Measurements from ENCODE around the gene MYH10.

The MYH10 gene

GRCh38 chr17:8463099-8463498 lies 167.4 kb downstream of the MYH10 start:
- no peak for DNase-seq (ENCODE audit: low spot score)
- no peak for TF ChIP-seq CTCF (IDR thresholded peaks at IDR 0.05; ENCODE audit: extremely low read depth, insufficient read depth, missing control alignments)
- in situ Hi-C loops (cut with MboI; ENCODE audit: low pct_unique_long_range_greater_than_20kb, low sequenced_read_pairs, unreplicated experiment) = no loop called here

GRCh38 chr17:8462564-8462963 lies 168.0 kb downstream of the MYH10 start:
- in situ Hi-C loops (cut with MboI; ENCODE audit: low pct_unique_long_range_greater_than_20kb, low sequenced_read_pairs, unreplicated experiment) = no loop called here
- no peak for DNase-seq (ENCODE audit: low spot score)
- no peak for TF ChIP-seq CTCF (IDR thresholded peaks at IDR 0.05; ENCODE audit: extremely low read depth, insufficient read depth, missing control alignments)

- in situ Hi-C loops (cut with MboI; ENCODE audit: low pct_unique_long_range_greater_than_20kb, low sequenced_read_pairs, unreplicated experiment) = no loop called here
- DNase-seq (ENCODE audit: low spot score) = no peak
- TF ChIP-seq CTCF (IDR thresholded peaks at IDR 0.05; ENCODE audit: extremely low read depth, insufficient read depth, missing control alignments) = no peak
These were observed 170.7 kb downstream of the MYH10 start for GRCh38 chr17:8459831-8460230.

GRCh38 chr17:8459107-8459506 lies 171.4 kb downstream of the MYH10 start:
- in situ Hi-C loops (cut with MboI; ENCODE audit: low pct_unique_long_range_greater_than_20kb, low sequenced_read_pairs, unreplicated experiment) = no loop called here
- no peak for DNase-seq (ENCODE audit: low spot score)
- TF ChIP-seq CTCF (IDR thresholded peaks at IDR 0.05; ENCODE audit: extremely low read depth, insufficient read depth, missing control alignments) = no peak

- no peak for DNase-seq (ENCODE audit: low spot score)
- in situ Hi-C loops (cut with MboI; ENCODE audit: low pct_unique_long_range_greater_than_20kb, low sequenced_read_pairs, unreplicated experiment) = no loop called here
- no peak for TF ChIP-seq CTCF (IDR thresholded peaks at IDR 0.05; ENCODE audit: extremely low read depth, insufficient read depth, missing control alignments)
These were observed 172.4 kb downstream of the MYH10 start for GRCh38 chr17:8458128-8458527.

GRCh38 chr17:8455665-8456209 lies 174.8 kb downstream of the MYH10 start:
- no peak for DNase-seq (ENCODE audit: low spot score)
- no peak for TF ChIP-seq CTCF (IDR thresholded peaks at IDR 0.05; ENCODE audit: extremely low read depth, insufficient read depth, missing control alignments)
- in situ Hi-C loops (cut with MboI; ENCODE audit: low pct_unique_long_range_greater_than_20kb, low sequenced_read_pairs, unreplicated experiment) = no loop called here

GRCh38 chr17:8453326-8453725 lies 177.2 kb downstream of the MYH10 start:
- in situ Hi-C loops (cut with MboI; ENCODE audit: low pct_unique_long_range_greater_than_20kb, low sequenced_read_pairs, unreplicated experiment) = no loop called here
- no peak for DNase-seq (ENCODE audit: low spot score)

More at GRCh38 chr17:8453326-8453725, 177.2 kb downstream of the MYH10 start:
- no peak for TF ChIP-seq CTCF (IDR thresholded peaks at IDR 0.05; ENCODE audit: extremely low read depth, insufficient read depth, missing control alignments)

Measured in GM13977 (cell line).